WTC11 (cell line): ENCODE data around the gene ANKRD29.

ENCODE experiments used
- ATF1 ChIP-seq: sonication (generic); formaldehyde crosslinking; IDR thresholded peaks from 2 replicates; pipeline ENCODE4 v1.8.1; 2023; ENCODE audit warnings: mild to moderate bottlenecking, moderate library complexity, missing genetic modification reagents
- ATF3 ChIP-seq: sonication (generic); formaldehyde crosslinking; conservative IDR thresholded peaks from 2 replicates; pipeline ENCODE4 v1.8.1; 2022; ENCODE audit warnings: mild to moderate bottlenecking, missing genetic modification reagents
- CREM ChIP-seq: sonication (generic); formaldehyde crosslinking; IDR thresholded peaks from 2 replicates; pipeline ENCODE4 v1.8.1; 2022; ENCODE audit warnings: mild to moderate bottlenecking, missing genetic modification reagents, moderate library complexity
- CTCF ChIP-seq: fragments of 200-600 bp; IDR thresholded peaks from 2 replicates; pipeline ENCODE4 v1.8.0; 2022; ENCODE audit warnings: antibody characterized with exemption
- ESRRA ChIP-seq: sonication (generic); formaldehyde crosslinking; IDR thresholded peaks from 2 replicates; pipeline ENCODE4 v1.8.1; 2022; ENCODE audit warnings: mild to moderate bottlenecking, missing genetic modification reagents, borderline replicate concordance
- ETV6 ChIP-seq: sonication (generic); formaldehyde crosslinking; IDR thresholded peaks from 2 replicates; pipeline ENCODE4 v1.8.1; 2022; ENCODE audit warnings: mild to moderate bottlenecking, missing genetic modification reagents
- JUN ChIP-seq: sonication (generic); formaldehyde crosslinking; IDR thresholded peaks from 2 replicates; pipeline ENCODE4 v1.8.0; 2023; ENCODE audit warnings: mild to moderate bottlenecking, missing genetic modification reagents
- PRDM15 ChIP-seq: sonication (generic); formaldehyde crosslinking; IDR thresholded peaks from 2 replicates; pipeline ENCODE4 v1.8.0; 2022; ENCODE audit warnings: missing genetic modification reagents
- SP1 ChIP-seq: sonication (generic); formaldehyde crosslinking; conservative IDR thresholded peaks from 2 replicates; pipeline ENCODE4 v1.8.1; 2022; ENCODE audit warnings: missing genetic modification reagents
- TEAD4 ChIP-seq: sonication (generic); formaldehyde crosslinking; IDR thresholded peaks from 2 replicates; pipeline ENCODE4 v1.8.0; 2022; ENCODE audit warnings: mild to moderate bottlenecking, missing genetic modification reagents
- TP53 ChIP-seq: sonication (generic); formaldehyde crosslinking; IDR thresholded peaks from 2 replicates; pipeline ENCODE4 v1.8.1; 2023; ENCODE audit warnings: mild to moderate bottlenecking, missing genetic modification reagents
- USF1 ChIP-seq: sonication (generic); formaldehyde crosslinking; IDR thresholded peaks from 2 replicates; pipeline ENCODE4 v1.8.0; 2022; ENCODE audit warnings: mild to moderate bottlenecking, missing genetic modification reagents
- ZSCAN18 ChIP-seq: fragments of 250-450 bp; sonication (Bioruptor Pico); IDR thresholded peaks from 2 replicates; pipeline ENCODE4 v2.1.2; 2022; ENCODE audit warnings: mild to moderate bottlenecking, moderate library complexity

GRCh38 chr18:23573020-23573419 is 89.7 kb downstream of the ANKRD29 start:
- TF ChIP-seq CREM (no peak), CTCF (no peak), ATF3 (CRISPR knock-in tag) (no peak), ETV6 (CRISPR knock-in tag) (no peak), TEAD4 (CRISPR knock-in tag) (no peak), ATF1 (CRISPR knock-in tag) (no peak), JUN (CRISPR knock-in tag) (no peak), TP53 (CRISPR knock-in tag) (no peak), ZSCAN18 (CRISPR knock-in tag) (no peak), ESRRA (CRISPR knock-in tag) (no peak), PRDM15 (CRISPR knock-in tag) (no peak), SP1 (CRISPR knock-in tag) (no peak), USF1 (CRISPR knock-in tag) (no peak)
